ENCODE results near the gene GTF2F2. TPM values are rescaled to one million over a fixed set of nuclear protein-coding genes. Genes with fewer than 3 reads are reported as not detected.
"Not testable (repeated sequence)": the region's sequence is repeated elsewhere in the genome, so short reads cannot be mapped to it uniquely, and the experiment has no call there.

GTF2F2 gene
- total and polyA plus RNA-seq, 3 donors from 2014 or later, result 19.0 to 29.9 (median 28.1) TPM

DNA sequence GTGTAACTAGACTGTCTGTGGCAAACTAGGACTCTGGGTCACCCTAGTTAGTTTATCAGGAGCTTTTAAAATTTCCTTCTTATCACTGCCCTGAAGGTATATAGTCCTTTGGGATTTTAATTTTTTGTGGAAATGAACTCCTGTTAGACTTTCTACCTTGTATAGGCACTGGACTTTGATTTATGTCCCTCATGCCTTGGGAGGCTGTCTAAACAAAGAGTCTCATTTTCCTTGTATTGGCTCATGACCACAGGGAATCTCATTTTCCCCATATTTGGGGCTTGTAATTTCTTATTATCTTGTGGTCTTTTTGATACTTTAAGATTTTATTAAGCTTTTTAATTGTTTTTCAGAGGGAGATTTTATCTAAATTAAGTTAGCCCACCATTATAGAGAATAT, 59.1 kb downstream of the GTF2F2 start:
- no peaks in the 10 kb centered on the region for H3K9me3 ChIP-seq
- no peak overlapping the region for H3K4me3 ChIP-seq
- no peak overlapping the region for H3K27ac ChIP-seq
- H3K36me3 ChIP-seq (ENCODE audit: low read depth, missing control alignments), result no peaks in the 10 kb centered on the region
- no peak for TF ChIP-seq POLR2A (IDR thresholded peaks at IDR 0.05)
- TF ChIP-seq CTCF (IDR thresholded peaks at IDR 0.05), result no peak
- intact Hi-C loops (cut with DNase I; ENCODE audit: low total_unique reads), result no loop called here
- no peaks in the 10 kb centered on the region for H3K4me1 ChIP-seq
- DNase-seq, result no peak
- H3K27me3 ChIP-seq, result no peaks in the 10 kb centered on the region

- no peaks in the 10 kb centered on the region for H3K9me3 ChIP-seq
- DNase-seq, result no peak
- intact Hi-C loops (cut with DNase I; ENCODE audit: low total_unique reads), result no loop called here
- H3K4me1 ChIP-seq, result no peaks in the 10 kb centered on the region
- no peaks in the 10 kb centered on the region for H3K27me3 ChIP-seq
- WGBS, 2 donors, result 89 to 96% methylated on average over 3 of the region's 3 CpGs
- no peak overlapping the region for H3K27ac ChIP-seq
- no peak overlapping the region for H3K4me3 ChIP-seq
- no peak for TF ChIP-seq CTCF (IDR thresholded peaks at IDR 0.05)
- no peak for TF ChIP-seq POLR2A (IDR thresholded peaks at IDR 0.05)
- no peaks in the 10 kb centered on the region for H3K36me3 ChIP-seq (ENCODE audit: low read depth, missing control alignments)
These were observed 60.0 kb downstream of the GTF2F2 start for GRCh38 chr13:45180303-45180702.

- WGBS, 2 donors, result 89 to 95% methylated on average over 7 of the region's 7 CpGs
- no peak for TF ChIP-seq POLR2A (IDR thresholded peaks at IDR 0.05)
- TF ChIP-seq CTCF (IDR thresholded peaks at IDR 0.05), result no peak
- intact Hi-C loops (cut with DNase I; ENCODE audit: low total_unique reads), result no loop called here
- Histone ChIP-seq H3K27ac (no peak overlapping the region), H3K4me3 (no peak overlapping the region), H3K27me3 (no peaks in the 10 kb centered on the region), H3K9me3 (no peaks in the 10 kb centered on the region), H3K36me3 (ENCODE audit: low read depth, missing control alignments) (no peaks in the 10 kb centered on the region), H3K4me1 (no peaks in the 10 kb centered on the region)
- no peak for DNase-seq
These were observed 60.6 kb downstream of the GTF2F2 start for GRCh38 chr13:45180713-45181601.

- 94 to 98% methylated on average over 5 of the region's 5 CpGs for WGBS, 2 donors
- Histone ChIP-seq H3K4me1 (no peaks in the 10 kb centered on the region), H3K27me3 (no peaks in the 10 kb centered on the region), H3K9me3 (no peaks in the 10 kb centered on the region), H3K27ac (no peak overlapping the region), H3K36me3 (ENCODE audit: low read depth, missing control alignments) (no peaks in the 10 kb centered on the region), H3K4me3 (no peak overlapping the region)
- no peak for TF ChIP-seq POLR2A (IDR thresholded peaks at IDR 0.05)
- TF ChIP-seq CTCF (IDR thresholded peaks at IDR 0.05), result no peak
- DNase-seq, result no peak
- intact Hi-C loops (cut with DNase I; ENCODE audit: low total_unique reads), result no loop called here
These were observed 64.4 kb downstream of the GTF2F2 start for GRCh38 chr13:45184693-45185092.

DNA sequence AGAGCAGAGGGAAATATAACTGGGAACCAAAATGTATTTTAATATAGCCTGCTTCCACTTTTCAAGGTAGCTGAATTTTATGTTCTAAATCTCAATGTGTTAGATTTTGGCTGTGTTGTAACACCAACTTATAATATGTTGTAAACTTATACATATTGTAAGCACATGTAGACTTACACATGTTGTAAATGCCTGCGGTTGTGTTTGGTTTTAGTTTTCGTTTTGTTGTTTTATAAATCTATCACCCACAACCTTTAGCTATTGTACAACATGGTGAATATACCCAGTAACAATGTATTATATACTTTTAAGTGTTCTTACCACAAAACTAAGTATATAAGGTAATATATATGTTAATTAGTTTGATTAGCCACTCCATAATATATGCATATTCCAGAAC, 65.0 kb downstream of the GTF2F2 start:
- no peak overlapping the region for H3K27ac ChIP-seq
- no peak for DNase-seq
- intact Hi-C loops (cut with DNase I; ENCODE audit: low total_unique reads), result no loop called here
- 92 to 93% methylated on average over 2 of the region's 2 CpGs for WGBS, 2 donors
- no peaks in the 10 kb centered on the region for H3K4me1 ChIP-seq
- H3K4me3 ChIP-seq, result no peak overlapping the region
- no peaks in the 10 kb centered on the region for H3K9me3 ChIP-seq
- no peak for TF ChIP-seq POLR2A (IDR thresholded peaks at IDR 0.05)
- TF ChIP-seq CTCF (IDR thresholded peaks at IDR 0.05), result no peak
- no peaks in the 10 kb centered on the region for H3K27me3 ChIP-seq
- no peaks in the 10 kb centered on the region for H3K36me3 ChIP-seq (ENCODE audit: low read depth, missing control alignments)

- intact Hi-C loops (cut with DNase I; ENCODE audit: low total_unique reads); H3K27ac ChIP-seq; H3K4me1 ChIP-seq; DNase-seq; H3K9me3 ChIP-seq; H3K4me3 ChIP-seq; H3K27me3 ChIP-seq; H3K36me3 ChIP-seq (ENCODE audit: low read depth, missing control alignments): not testable (repeated sequence)
- 96 to 98% methylated on average over 4 of the region's 4 CpGs for WGBS, 2 donors
These were observed 68.8 kb downstream of the GTF2F2 start for GRCh38 chr13:45189077-45189476.

DNA sequence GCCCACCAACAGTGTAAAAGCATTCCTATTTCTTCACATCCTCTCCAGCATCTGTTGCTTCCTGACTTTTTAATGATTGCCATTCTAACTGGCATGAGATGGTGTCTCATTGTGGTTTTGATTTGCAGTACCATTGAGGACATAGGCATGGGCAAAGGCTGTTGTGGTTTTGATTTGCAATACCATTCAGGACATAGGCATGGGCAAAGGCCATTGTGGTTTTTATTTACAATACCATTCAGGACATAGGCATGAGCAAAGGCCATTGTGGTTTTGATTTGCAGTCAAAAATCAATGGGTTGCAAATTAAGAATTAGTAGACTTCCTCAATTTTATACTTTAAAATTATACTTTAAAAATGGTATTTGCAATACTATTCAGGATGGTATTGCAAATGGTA, 69.2 kb downstream of the GTF2F2 start:
- intact Hi-C loops (cut with DNase I; ENCODE audit: low total_unique reads), result not testable (repeated sequence)

More for the DNA sequence above, 69.2 kb downstream of the GTF2F2 start:
- not testable (repeated sequence) for H3K4me1 ChIP-seq; H3K36me3 ChIP-seq (ENCODE audit: low read depth, missing control alignments); H3K27ac ChIP-seq; DNase-seq; H3K4me3 ChIP-seq; H3K27me3 ChIP-seq; H3K9me3 ChIP-seq

All from testis (tissue), 3 donors.